GM12892 (cell line): Measurements from ENCODE around the gene LRP1-AS.

Source experiments
- DNase-seq: peaks from one replicate; pipeline ENCODE4 v3.0.0; 2011; ENCODE audit not compliant: insufficient read length
- FAIRE-seq: peaks from 2 replicates; lab custom pipeline; 2011; peaks lifted over from hg19 to GRCh38; lab: Jason Lieb, UNC
- POLR2A ChIP-seq: IDR thresholded peaks from 2 replicates; pipeline ENCODE4 v1.6.1; 2011; ENCODE audit warnings: low read depth, low read length, control low read depth
- POLR2AphosphoS5 ChIP-seq: IDR thresholded peaks from 2 replicates; pipeline ENCODE4 v1.6.1; 2011; ENCODE audit warnings: low read depth, low read length, control low read depth
- TAF1 ChIP-seq: IDR thresholded peaks from 2 replicates; pipeline ENCODE4 v1.6.1; 2011; ENCODE audit warnings: low read depth, mild to moderate bottlenecking, control low read depth, low read length, borderline replicate concordance

The LRP1-AS gene

DNA sequence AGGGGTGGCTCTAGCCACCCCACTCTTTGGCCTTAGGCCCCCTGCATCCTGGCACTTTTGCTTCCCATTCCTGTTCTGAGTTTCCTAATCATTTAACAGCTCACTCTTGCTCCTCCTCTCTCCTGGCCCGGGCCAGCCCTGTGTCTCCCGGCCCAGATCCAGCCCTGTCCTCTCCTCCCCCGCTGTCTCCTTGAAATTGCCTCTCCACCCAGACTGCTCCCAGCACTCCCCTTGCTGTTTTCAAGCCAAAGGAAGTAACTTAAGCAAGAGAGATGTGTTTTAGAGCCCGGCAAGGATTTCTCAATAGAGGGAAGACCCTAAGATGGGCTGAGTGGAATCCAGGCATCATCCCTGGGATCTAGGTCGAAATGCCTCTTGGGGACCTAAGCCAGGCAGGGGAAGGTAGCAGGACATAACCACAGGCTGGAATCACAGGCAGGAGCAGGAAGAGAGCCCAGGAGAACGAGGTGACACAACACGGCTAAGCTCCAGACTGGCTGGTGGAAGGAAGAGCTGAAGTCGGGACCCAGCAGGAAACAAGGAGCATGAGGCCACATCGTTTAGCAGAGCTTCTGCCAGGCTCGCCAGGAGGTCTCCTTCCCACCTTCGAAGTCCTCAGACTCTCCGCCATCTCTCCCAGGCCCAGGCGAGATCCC is 2.0 kb upstream of the LRP1-AS start:
- FAIRE-seq (no peak), DNase-seq (no peak)
- TF ChIP-seq TAF1 (no peak), POLR2AphosphoS5 (no peak), POLR2A (no peak)

DNA sequence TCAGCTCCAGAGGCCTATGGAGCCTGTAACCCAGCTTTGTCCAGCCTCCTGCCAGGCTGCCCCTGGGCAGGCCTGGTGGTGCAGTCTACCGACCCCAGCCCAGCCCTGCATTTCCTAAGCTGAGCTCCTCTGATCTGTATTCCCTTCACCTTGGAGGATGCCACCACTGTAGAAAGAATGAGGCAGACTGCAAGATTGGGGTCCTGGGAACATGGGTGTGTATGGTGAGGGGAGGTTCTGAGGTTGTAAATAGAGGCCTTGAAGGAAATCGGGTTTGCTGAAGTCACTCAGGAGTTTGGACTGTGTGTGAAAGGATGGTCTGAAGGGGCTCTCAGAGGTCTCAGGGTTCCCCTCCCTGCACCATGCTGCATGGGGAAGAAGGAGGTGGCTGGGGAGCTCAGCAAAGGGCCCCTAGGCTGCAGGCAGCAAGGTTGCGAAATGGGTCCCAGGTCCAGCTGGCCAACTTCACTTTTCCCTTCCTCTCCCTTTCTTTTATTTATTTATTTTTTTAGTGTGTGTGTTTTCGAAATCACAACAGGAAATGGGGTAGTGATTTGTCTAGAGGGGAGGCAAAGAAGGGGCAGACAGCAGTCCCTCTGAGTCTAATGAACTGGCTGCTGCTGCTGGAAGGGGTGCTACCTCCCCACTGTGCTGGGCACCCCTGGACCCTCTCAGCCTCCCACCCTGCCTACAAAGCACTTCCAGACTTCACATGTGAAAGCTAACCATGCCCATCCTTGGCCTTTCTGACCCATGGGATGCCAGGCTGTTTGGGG is 1.2 kb upstream of the LRP1-AS start:
- DNase-seq, result no peak
- TF ChIP-seq POLR2A (no peak), POLR2AphosphoS5 (no peak), TAF1 (no peak)
- FAIRE-seq, result no peak

- TF ChIP-seq POLR2AphosphoS5, result no peak
- no peak for FAIRE-seq
- no peak for DNase-seq
Measured at GRCh38 chr12:57146092-57146491, 1.3 kb downstream of the LRP1-AS start.

DNA sequence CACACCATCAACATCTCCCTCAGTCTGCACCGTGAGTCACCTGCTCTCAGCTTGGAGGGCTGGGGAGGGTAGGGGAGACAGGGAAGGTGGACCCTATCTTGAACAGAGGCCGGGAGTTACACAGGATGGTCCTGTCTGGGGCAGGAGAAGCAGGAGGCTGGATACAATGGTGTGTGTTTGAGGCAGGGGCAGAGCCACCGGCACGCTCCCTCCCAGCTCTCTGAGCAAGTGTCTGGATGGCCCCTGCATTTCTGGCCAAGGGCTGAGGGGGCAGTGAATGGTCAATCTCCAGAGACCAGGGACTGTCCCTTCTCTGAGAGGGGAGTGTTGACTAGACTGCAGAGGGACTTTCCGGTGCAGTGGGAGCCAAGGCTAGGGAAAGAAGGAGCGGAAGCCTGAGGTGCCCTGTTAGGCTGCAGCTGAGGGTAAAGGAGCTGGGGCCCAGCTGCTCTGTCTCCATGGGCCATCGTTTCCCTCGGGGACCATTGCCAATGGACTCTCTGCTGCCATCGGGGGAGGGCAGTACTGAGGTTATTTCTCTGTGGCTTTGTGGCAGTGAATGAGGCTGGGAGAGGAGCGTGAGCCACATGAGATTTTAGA is 1.9 kb downstream of the LRP1-AS start:
- TF ChIP-seq POLR2A, result no peak
- no peak for TF ChIP-seq TAF1
- no peak for TF ChIP-seq POLR2AphosphoS5
- FAIRE-seq, result no peak

DNA sequence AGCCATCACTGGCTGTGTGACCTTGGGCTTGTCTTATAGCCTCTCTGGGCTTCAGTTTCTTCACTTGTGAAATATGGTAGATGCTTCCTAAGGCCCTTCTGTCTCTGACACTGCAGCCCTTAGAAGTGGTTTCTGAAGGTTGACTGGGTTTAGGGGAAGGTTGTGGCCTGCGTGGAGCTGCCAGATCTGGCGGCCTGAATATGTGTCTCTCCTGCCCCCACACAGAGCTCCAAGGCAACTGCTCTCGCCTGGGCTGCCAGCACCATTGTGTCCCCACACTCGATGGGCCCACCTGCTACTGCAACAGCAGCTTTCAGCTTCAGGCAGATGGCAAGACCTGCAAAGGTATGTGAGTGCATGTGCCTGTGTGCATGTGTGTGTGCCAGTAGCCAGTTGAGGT is 4.0 kb downstream of the LRP1-AS start:
- TF ChIP-seq TAF1 (no peak), POLR2A (no peak), POLR2AphosphoS5 (no peak)
- no peak for FAIRE-seq

More for the DNA sequence above, 1.9 kb downstream of the LRP1-AS start:
- DNase-seq, result no peak

GRCh38 chr12:57142727-57143126 is 4.7 kb downstream of the LRP1-AS start:
- FAIRE-seq (no peak), DNase-seq (no peak)
- no peak for TF ChIP-seq POLR2AphosphoS5
- no peak for TF ChIP-seq TAF1
- no peak for TF ChIP-seq POLR2A

More for the DNA sequence above, 4.0 kb downstream of the LRP1-AS start:
- no peak for DNase-seq

- no peak for TF ChIP-seq POLR2A
- TF ChIP-seq POLR2AphosphoS5, result no peak
- no peak for TF ChIP-seq TAF1
- DNase-seq (no peak), FAIRE-seq (no peak)
Measured at GRCh38 chr12:57142121-57142520, 5.3 kb downstream of the LRP1-AS start.

- FAIRE-seq, result no peak
- no peak for DNase-seq
- no peak for TF ChIP-seq POLR2AphosphoS5
- no peak for TF ChIP-seq TAF1
- no peak for TF ChIP-seq POLR2A
Measured at GRCh38 chr12:57141249-57141648, 6.2 kb downstream of the LRP1-AS start.

GRCh38 chr12:57139796-57140649 is 7.4 kb downstream of the LRP1-AS start:
- FAIRE-seq (no peak), DNase-seq (no peak)
- no peak for TF ChIP-seq TAF1
- no peak for TF ChIP-seq POLR2A
- TF ChIP-seq POLR2AphosphoS5, result no peak

DNA sequence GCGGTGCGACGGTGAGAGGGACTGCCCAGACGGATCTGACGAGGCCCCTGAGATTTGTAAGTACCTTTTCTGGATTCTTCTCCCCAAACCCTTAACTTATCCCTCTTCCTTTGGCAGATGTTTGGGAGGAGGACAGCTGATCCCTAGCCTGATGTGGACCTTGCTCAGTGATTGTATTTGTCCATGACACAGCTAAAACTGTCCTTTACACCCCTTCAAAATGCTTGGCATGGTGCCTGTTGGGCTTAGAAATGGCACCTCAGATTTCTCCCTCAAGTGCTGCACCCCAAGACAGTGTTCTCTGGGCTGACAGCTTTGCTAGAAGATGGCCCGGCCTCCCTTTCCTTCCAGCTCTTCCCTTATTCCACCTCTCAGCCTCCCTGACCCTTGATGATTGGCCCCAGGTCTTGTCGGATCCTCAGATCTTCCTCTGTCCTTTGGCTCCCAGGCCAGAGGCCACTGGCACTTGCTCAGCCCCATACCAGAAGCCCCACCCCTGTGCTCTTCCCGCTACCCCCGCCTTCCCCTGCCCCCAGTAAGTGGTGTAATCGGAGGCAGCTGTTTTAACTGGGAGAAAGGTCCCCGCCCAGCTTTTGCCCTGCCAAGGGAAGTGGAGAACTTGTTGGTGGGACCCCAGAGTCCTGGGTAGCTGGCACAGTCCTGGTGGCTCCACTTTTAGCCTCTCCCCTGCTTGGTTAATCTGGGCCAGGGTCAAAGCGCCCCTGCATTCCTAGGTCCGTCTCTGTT is 8.7 kb downstream of the LRP1-AS start:
- DNase-seq (no peak), FAIRE-seq (no peak)
- TF ChIP-seq POLR2AphosphoS5 (no peak), TAF1 (no peak), POLR2A (no peak)
